Neural progenitor cell (in vitro differentiated cells): Measurements from ENCODE around the gene RNF151. TPM values are rescaled to one million over a fixed set of nuclear protein-coding genes. Genes with fewer than 3 reads are reported as not detected.
"Not testable (repeated sequence)": the region's sequence is repeated elsewhere in the genome, so short reads cannot be mapped to it uniquely, and the experiment has no call there.

ENCODE experiments used
- DNase-seq: peaks from one replicate; pipeline ENCODE4 v3.0.0-alpha.2; 2016; ENCODE audit warnings: low spot score
- H2AFZ ChIP-seq: fragments of 200-600 bp; sonication (generic); replicated peaks from 2 replicates; pipeline ENCODE4 v1.6.1; 2016; ENCODE audit warnings: antibody characterized with exemption
- H3F3A ChIP-seq: fragments of 200-600 bp; sonication (generic); 2 replicates; pipeline ENCODE4 v1.6.1; 2016; ENCODE audit warnings: antibody characterized with exemption, low read depth
- H3K27ac ChIP-seq: fragments of 200-600 bp; sonication (generic); 2 replicates; pipeline ENCODE4 v1.5.1; 2016; ENCODE audit warnings: mild to moderate bottlenecking
- H3K27me3 ChIP-seq: fragments of 200-600 bp; sonication (generic); 2 replicates; pipeline ENCODE4 v1.6.1; 2016; ENCODE audit warnings: mild to moderate bottlenecking, moderate library complexity
- H3K36me3 ChIP-seq: fragments of 200-600 bp; sonication (generic); 2 replicates; pipeline ENCODE4 v1.5.1; 2016
- H3K4me1 ChIP-seq: fragments of 200-600 bp; sonication (generic); 2 replicates; pipeline ENCODE4 v1.6.1; 2016; ENCODE audit warnings: mixed run types
- H3K4me2 ChIP-seq: fragments of 200-600 bp; sonication (generic); 2 replicates; pipeline ENCODE4 v1.6.1; 2016
- H3K4me3 ChIP-seq: fragments of 200-600 bp; sonication (generic); 2 replicates; pipeline ENCODE4 v1.5.1; 2016
- H3K79me2 ChIP-seq: fragments of 200-600 bp; sonication (generic); 2 replicates; pipeline ENCODE4 v1.6.1; 2016; ENCODE audit warnings: low read depth
- H3K9ac ChIP-seq: fragments of 200-600 bp; sonication (generic); 2 replicates; pipeline ENCODE4 v1.6.1; 2016
- H3K9me3 ChIP-seq: fragments of 200-600 bp; sonication (generic); 2 replicates; pipeline ENCODE4 v1.5.1; 2016; ENCODE audit warnings: low read depth
- H4K20me1 ChIP-seq: fragments of 200-600 bp; sonication (generic); 2 replicates; pipeline ENCODE4 v1.6.1; 2016; ENCODE audit warnings: low read depth
- H3K27ac Mint-ChIP-seq: 3 replicates; pipeline ENCODE4 v1.8.0; 2021; ENCODE audit warnings: mixed read lengths
- H3K27me3 Mint-ChIP-seq: 2 replicates; pipeline ENCODE4 v1.8.0; 2022; ENCODE audit warnings: low read depth, mild to moderate bottlenecking, inconsistent platforms, moderate library complexity, mixed read lengths; ENCODE audit not compliant: insufficient read depth
- H3K36me3 Mint-ChIP-seq: 3 replicates; pipeline ENCODE4 v1.8.0; 2021; ENCODE audit warnings: mixed read lengths
- H3K4me1 Mint-ChIP-seq: 3 replicates; pipeline ENCODE4 v1.8.0; 2021; ENCODE audit warnings: mixed read lengths
- H3K4me3 Mint-ChIP-seq: 3 replicates; pipeline ENCODE4 v1.8.0; 2021; ENCODE audit warnings: mild to moderate bottlenecking, moderate library complexity, mixed read lengths
- H3K9me3 Mint-ChIP-seq: 3 replicates; pipeline ENCODE4 v1.8.0; 2020; ENCODE audit warnings: mixed read lengths
- EZH2 ChIP-seq: fragments of 200-600 bp; sonication (generic); IDR thresholded peaks from 2 replicates; pipeline ENCODE4 v1.6.1; 2017; ENCODE audit warnings: antibody characterized with exemption, mild to moderate bottlenecking, moderate library complexity
- EZH2phosphoT487 ChIP-seq: fragments of 200-600 bp; sonication (generic); IDR thresholded peaks from 2 replicates; pipeline ENCODE4 v1.6.1; 2017; ENCODE audit warnings: antibody characterized with exemption
- total RNA-seq: library from RNA; depleted of rRNA; stranded (reverse); fragments of >200 nt; gene quantifications from 2 replicates; pipeline ENCODE4 v1.2.3, GENCODE V29; 2015; ENCODE audit warnings: low replicate concordance
- TF ChIP-seq, protein P1 (sequence below): fragments of 200-600 bp; sonication (generic); IDR thresholded peaks from 2 replicates; pipeline ENCODE4 v1.5.1; 2017; ENCODE audit warnings: antibody characterized with exemption, mild to moderate bottlenecking

RNF151 gene
- total RNA-seq, 1 donor from 2014 or later = not detected

DNA sequence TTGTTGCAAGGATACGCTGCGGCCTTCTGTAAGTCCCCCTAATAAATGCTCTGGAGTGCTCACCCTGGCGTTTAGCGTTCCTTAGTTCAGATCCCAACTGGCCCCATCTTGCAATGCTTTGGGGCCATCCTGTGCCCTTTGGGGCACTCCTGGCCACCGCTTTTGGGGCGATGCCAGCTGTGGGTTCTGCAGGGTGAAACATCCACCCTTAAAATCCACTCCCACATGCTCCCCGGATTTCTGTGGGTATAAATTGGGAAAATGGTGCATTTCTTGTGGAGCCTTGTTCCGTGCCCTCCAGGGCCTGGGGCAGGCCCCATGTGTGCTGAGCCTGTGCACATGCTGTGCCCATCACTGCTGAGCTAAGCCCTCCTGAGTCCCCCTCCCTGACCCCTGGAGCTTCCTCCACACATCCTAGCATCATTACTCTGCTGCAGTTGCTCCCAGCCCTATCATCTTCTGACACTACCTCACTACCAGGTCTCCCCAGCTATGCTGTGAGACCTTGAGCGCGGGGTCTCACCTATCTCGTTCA is 29.6 kb upstream of the RNF151 start:
- no peak overlapping the region for H3K4me3 ChIP-seq
- H3K9ac ChIP-seq = no peak overlapping the region
- Mint-ChIP-seq H3K9me3 (no peaks in the 10 kb centered on the region), H3K4me3 (no peak overlapping the region), H3K27ac (no peak overlapping the region), H3K36me3 (peaks cover 2% of the 10 kb centered on the region), H3K27me3 (peaks cover 3% of the 10 kb centered on the region), H3K4me1 (peaks cover 6% of the 10 kb centered on the region)
- no peaks in the 10 kb centered on the region for H3F3A ChIP-seq
- no peaks in the 10 kb centered on the region for H3K27me3 ChIP-seq
- no peaks in the 10 kb centered on the region for H3K9me3 ChIP-seq
- no peak for DNase-seq
- H3K4me1 ChIP-seq = peaks cover 1% of the 10 kb centered on the region
- H3K36me3 ChIP-seq = no peaks in the 10 kb centered on the region
- TF ChIP-seq, protein P1, sequence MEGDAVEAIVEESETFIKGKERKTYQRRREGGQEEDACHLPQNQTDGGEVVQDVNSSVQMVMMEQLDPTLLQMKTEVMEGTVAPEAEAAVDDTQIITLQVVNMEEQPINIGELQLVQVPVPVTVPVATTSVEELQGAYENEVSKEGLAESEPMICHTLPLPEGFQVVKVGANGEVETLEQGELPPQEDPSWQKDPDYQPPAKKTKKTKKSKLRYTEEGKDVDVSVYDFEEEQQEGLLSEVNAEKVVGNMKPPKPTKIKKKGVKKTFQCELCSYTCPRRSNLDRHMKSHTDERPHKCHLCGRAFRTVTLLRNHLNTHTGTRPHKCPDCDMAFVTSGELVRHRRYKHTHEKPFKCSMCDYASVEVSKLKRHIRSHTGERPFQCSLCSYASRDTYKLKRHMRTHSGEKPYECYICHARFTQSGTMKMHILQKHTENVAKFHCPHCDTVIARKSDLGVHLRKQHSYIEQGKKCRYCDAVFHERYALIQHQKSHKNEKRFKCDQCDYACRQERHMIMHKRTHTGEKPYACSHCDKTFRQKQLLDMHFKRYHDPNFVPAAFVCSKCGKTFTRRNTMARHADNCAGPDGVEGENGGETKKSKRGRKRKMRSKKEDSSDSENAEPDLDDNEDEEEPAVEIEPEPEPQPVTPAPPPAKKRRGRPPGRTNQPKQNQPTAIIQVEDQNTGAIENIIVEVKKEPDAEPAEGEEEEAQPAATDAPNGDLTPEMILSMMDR = no peak
- TF ChIP-seq EZH2phosphoT487 (no peak), EZH2 (no peak)
- H3K79me2 ChIP-seq = peaks cover 1% of the 10 kb centered on the region
- H4K20me1 ChIP-seq = no peaks in the 10 kb centered on the region
- no peak overlapping the region for H2AFZ ChIP-seq
- no peak overlapping the region for H3K4me2 ChIP-seq
- no peak overlapping the region for H3K27ac ChIP-seq

DNA sequence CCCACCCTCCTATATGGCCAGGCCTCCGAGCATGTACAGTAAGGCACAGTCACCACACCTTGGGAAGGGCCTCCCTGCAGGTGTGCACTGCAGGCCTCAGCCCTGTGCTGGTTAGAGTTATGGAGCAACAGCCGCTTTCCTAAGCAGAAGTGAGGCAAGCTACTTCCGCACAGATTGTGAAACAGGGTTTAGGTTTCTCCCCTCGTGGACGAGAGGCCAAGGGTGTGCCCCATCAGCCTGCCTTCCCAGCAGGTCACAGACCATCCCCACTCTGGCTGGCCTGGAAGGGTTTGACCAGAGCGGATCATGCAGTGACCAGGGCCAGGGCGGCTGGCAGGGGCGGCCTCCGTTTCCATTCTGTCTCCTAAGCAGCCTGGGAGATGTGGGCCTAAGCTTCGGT is 28.3 kb upstream of the RNF151 start:
- no peak for DNase-seq
- TF ChIP-seq EZH2 (no peak), EZH2phosphoT487 (no peak)
- TF ChIP-seq, protein P1 = no peak
- H3K27ac Mint-ChIP-seq = no peak overlapping the region
- Histone ChIP-seq H3K27ac (no peak overlapping the region), H2AFZ (no peak overlapping the region), H3K27me3 (no peaks in the 10 kb centered on the region), H3K4me3 (no peak overlapping the region), H3K9me3 (no peaks in the 10 kb centered on the region), H3K36me3 (no peaks in the 10 kb centered on the region), H3K9ac (no peak overlapping the region), H3F3A (no peaks in the 10 kb centered on the region), H4K20me1 (no peaks in the 10 kb centered on the region), H3K4me1 (peaks cover 7% of the 10 kb centered on the region), H3K79me2 (peaks cover 10% of the 10 kb centered on the region), H3K4me2 (no peak overlapping the region)
- H3K9me3 Mint-ChIP-seq = no peaks in the 10 kb centered on the region
- H3K4me3 Mint-ChIP-seq = no peak overlapping the region
- H3K4me1 Mint-ChIP-seq = peaks cover 6% of the 10 kb centered on the region
- peaks cover 2% of the 10 kb centered on the region for H3K36me3 Mint-ChIP-seq
- H3K27me3 Mint-ChIP-seq = peaks cover 3% of the 10 kb centered on the region

DNA sequence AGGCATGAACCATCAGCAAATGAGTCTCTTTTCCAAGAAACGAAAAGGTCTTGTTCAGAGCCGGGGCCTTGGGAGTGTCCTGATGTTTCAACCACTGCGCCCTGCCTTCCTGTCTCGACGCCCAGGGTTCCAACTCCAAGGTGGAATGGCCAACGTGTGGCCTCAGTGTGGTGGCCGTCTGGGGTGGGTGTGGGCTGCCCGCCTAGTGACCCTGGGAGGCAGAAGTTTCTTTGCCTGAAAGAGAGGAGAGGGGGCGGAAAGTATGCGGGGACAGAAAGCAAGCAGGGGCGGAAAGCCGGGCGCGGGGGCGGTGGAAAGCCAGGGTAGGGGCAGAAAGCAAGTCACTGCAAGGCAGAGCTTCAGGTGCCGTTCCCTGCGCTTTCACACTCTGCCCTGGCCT is 27.7 kb upstream of the RNF151 start:
- Mint-ChIP-seq H3K27ac (no peak overlapping the region), H3K9me3 (no peaks in the 10 kb centered on the region)

DNA sequence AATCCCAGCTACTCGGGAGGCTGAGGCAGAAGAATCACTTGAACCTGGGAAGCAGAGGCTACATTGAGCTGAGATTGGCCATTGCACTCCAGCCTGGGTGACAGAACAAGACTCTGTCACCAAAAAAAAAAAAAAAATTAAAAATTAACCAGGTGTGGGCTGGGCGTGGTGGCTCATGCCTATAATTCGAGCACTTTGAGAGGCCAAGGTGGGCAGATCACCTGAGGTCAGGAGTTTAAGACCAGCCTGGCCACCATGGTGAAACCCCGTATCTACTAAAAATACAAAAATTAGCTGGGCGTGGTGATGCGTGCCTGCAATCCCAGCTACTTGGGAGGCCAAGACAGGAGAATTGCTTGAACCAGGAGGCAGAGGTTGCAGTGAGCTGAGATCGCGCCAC is 26.8 kb upstream of the RNF151 start:
- not testable (repeated sequence) for H3K4me3 Mint-ChIP-seq, H4K20me1 ChIP-seq, H3K4me3 ChIP-seq, H3K79me2 ChIP-seq, H3K27ac ChIP-seq, H3K9ac ChIP-seq, H3K27me3 ChIP-seq, H3K4me1 ChIP-seq, H3K9me3 Mint-ChIP-seq, H3K27ac Mint-ChIP-seq, H3K36me3 Mint-ChIP-seq, H3K36me3 ChIP-seq, H3K9me3 ChIP-seq, DNase-seq, H3K4me2 ChIP-seq, H3F3A ChIP-seq, H3K27me3 Mint-ChIP-seq, H2AFZ ChIP-seq
- H3K4me1 Mint-ChIP-seq = peaks cover 15% of the 10 kb centered on the region

More for the DNA sequence above, 27.7 kb upstream of the RNF151 start:
- Histone ChIP-seq H3K27me3 (no peaks in the 10 kb centered on the region), H3F3A (peaks cover 5% of the 10 kb centered on the region), H2AFZ (no peak overlapping the region), H3K9ac (no peak overlapping the region), H3K4me1 (peaks cover 7% of the 10 kb centered on the region), H3K36me3 (no peaks in the 10 kb centered on the region), H3K27ac (no peak overlapping the region), H3K4me3 (no peak overlapping the region), H3K4me2 (no peak overlapping the region), H3K79me2 (peaks cover 10% of the 10 kb centered on the region), H4K20me1 (no peaks in the 10 kb centered on the region), H3K9me3 (no peaks in the 10 kb centered on the region)
- Mint-ChIP-seq H3K36me3 (peaks cover 2% of the 10 kb centered on the region), H3K27me3 (peaks cover 3% of the 10 kb centered on the region), H3K4me1 (peaks cover 9% of the 10 kb centered on the region), H3K4me3 (no peak overlapping the region)
- TF ChIP-seq EZH2phosphoT487 (no peak), EZH2 (no peak)
- TF ChIP-seq, protein P1 = no peak
- no peak for DNase-seq
